LNCaP clone FGC (cell line): ENCODE results near the gene APPL2.

ENCODE experiments used
- DNase-seq: peaks from one replicate; pipeline ENCODE4 v3.0.0-alpha.2; 2011; ENCODE audit warnings: low read depth
- H3K4me3 ChIP-seq: 2 replicates; pipeline ENCODE4 v1.5.1; 2011; ENCODE audit warnings: mild to moderate bottlenecking, low read depth, low read length, control low read depth
- CTCF ChIP-seq: IDR thresholded peaks from 2 replicates; pipeline ENCODE4 v1.5.1; 2012; ENCODE audit warnings: mild to moderate bottlenecking; ENCODE audit not compliant: control insufficient read depth, insufficient read depth; ENCODE audit errors: extremely low read depth

APPL2 gene

GRCh38 chr12:105222726-105223351, 13.1 kb downstream of the APPL2 start:
- H3K4me3 ChIP-seq, result no peak overlapping the region
- DNase-seq, result no peak
- no peak for TF ChIP-seq CTCF

- DNase-seq, result no peak
- no peak overlapping the region for H3K4me3 ChIP-seq
- TF ChIP-seq CTCF, result no peak
These were observed 13.7 kb downstream of the APPL2 start for GRCh38 chr12:105222284-105222655.

GRCh38 chr12:105221583-105222283, 14.2 kb downstream of the APPL2 start:
- no peak for TF ChIP-seq CTCF
- DNase-seq, result no peak
- H3K4me3 ChIP-seq, result no peak overlapping the region

- TF ChIP-seq CTCF, result no peak
- peak; percentile 62 for DNase-seq
- no peak overlapping the region for H3K4me3 ChIP-seq
These were observed 15.1 kb downstream of the APPL2 start for GRCh38 chr12:105220929-105221290.

GRCh38 chr12:105220150-105220928, 15.6 kb downstream of the APPL2 start:
- H3K4me3 ChIP-seq, result no peak overlapping the region

More at GRCh38 chr12:105220150-105220928, 15.6 kb downstream of the APPL2 start:
- no peak for DNase-seq
- TF ChIP-seq CTCF, result no peak
